ENCODE measurements around the gene IMMP2L.

Gene IMMP2L

DNA sequence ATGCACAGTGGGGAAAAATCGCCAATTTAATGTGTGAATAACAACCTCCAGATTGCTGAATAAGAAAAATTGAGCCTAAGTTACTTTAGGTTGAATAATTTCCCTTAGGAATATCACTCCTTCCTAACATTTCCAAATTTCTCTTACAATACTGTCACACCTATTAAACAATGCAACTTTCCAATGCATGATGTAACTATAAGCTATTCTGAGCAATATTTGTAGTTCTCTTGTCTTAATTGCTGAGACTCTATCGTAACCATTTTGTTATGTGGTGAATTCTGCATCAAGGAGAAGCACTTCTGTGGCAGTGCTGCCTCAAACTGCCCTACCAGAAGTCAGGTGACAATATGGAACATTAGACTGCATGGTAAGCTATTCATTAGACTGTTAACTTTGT is 858.1 kb downstream of the IMMP2L start:
- Histone ChIP-seq H3K36me3 (ENCODE audit: low read depth) (no peaks in the 10 kb centered on the region), H3K9me3 (ENCODE audit: severe bottlenecking) (no peaks in the 10 kb centered on the region), H3K27ac (ENCODE audit: poor library complexity, severe bottlenecking) (no peak overlapping the region), H3K4me3 (ENCODE audit: severe bottlenecking) (no peak overlapping the region), H3K27me3 (ENCODE audit: insufficient read depth, poor library complexity, severe bottlenecking) (no peaks in the 10 kb centered on the region), H3K4me1 (ENCODE audit: insufficient read depth, poor library complexity, severe bottlenecking) (no peaks in the 10 kb centered on the region)
- TF ChIP-seq, protein P1, sequence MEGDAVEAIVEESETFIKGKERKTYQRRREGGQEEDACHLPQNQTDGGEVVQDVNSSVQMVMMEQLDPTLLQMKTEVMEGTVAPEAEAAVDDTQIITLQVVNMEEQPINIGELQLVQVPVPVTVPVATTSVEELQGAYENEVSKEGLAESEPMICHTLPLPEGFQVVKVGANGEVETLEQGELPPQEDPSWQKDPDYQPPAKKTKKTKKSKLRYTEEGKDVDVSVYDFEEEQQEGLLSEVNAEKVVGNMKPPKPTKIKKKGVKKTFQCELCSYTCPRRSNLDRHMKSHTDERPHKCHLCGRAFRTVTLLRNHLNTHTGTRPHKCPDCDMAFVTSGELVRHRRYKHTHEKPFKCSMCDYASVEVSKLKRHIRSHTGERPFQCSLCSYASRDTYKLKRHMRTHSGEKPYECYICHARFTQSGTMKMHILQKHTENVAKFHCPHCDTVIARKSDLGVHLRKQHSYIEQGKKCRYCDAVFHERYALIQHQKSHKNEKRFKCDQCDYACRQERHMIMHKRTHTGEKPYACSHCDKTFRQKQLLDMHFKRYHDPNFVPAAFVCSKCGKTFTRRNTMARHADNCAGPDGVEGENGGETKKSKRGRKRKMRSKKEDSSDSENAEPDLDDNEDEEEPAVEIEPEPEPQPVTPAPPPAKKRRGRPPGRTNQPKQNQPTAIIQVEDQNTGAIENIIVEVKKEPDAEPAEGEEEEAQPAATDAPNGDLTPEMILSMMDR (IDR thresholded peaks at IDR 0.05; ENCODE audit: poor library complexity, severe bottlenecking) = no peak
- DNase-seq (ENCODE audit: low spot score) (no peak), ATAC-seq (ENCODE audit: low read depth) (no peak)

DNA sequence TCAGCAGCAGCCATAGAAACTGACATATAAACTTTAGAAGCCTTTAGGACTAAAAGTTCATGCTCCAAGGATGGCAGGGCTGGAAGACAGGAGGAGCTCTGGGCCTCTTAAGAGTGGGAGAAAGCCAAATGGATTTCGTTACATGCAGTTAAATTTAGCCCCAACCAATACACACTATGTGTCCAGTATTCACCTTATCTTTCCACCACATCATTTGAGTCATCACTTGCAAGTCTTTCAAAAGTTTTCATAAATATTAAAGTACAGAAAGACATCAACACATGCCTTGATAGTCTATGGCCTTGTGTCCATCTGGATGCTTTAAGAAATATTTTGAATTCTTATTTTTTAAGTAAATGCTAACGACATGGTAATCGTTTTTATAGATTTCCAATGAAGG is 863.7 kb downstream of the IMMP2L start:
- TF ChIP-seq, protein P1 (IDR thresholded peaks at IDR 0.05; ENCODE audit: poor library complexity, severe bottlenecking) = no peak
- no peak overlapping the region for H3K27ac ChIP-seq (ENCODE audit: poor library complexity, severe bottlenecking)
- H3K4me1 ChIP-seq (ENCODE audit: insufficient read depth, poor library complexity, severe bottlenecking) = no peaks in the 10 kb centered on the region
- DNase-seq (ENCODE audit: low spot score) (no peak), ATAC-seq (ENCODE audit: low read depth) (no peak)
- H3K27me3 ChIP-seq (ENCODE audit: insufficient read depth, poor library complexity, severe bottlenecking) = no peaks in the 10 kb centered on the region
- no peaks in the 10 kb centered on the region for H3K9me3 ChIP-seq (ENCODE audit: severe bottlenecking)
- H3K36me3 ChIP-seq (ENCODE audit: low read depth) = no peaks in the 10 kb centered on the region
- H3K4me3 ChIP-seq (ENCODE audit: severe bottlenecking) = no peak overlapping the region

DNA sequence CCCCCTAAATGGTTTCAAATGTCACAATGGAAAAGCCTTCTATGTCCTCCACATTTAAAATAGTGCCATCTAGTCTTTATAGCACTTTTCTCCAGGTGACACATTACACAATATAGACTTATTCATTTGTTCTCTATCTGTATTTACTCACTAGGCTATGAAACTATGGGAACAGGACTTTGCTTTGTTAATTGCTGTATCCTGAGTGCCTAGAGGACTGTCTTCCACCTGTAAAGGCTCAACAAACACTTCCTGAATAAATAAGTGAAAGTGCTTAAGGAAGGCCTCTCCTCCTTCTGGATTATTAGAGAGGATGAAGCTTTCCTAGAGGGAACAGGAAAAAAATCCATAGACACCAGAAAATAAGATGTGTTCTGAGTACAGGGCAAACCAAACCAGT is 868.9 kb downstream of the IMMP2L start:
- H3K4me3 ChIP-seq (ENCODE audit: severe bottlenecking) = no peak overlapping the region
- ATAC-seq (ENCODE audit: low read depth) (no peak), DNase-seq (ENCODE audit: low spot score) (no peak)
- no peak overlapping the region for H3K27ac ChIP-seq (ENCODE audit: poor library complexity, severe bottlenecking)
- no peaks in the 10 kb centered on the region for H3K36me3 ChIP-seq (ENCODE audit: low read depth)
- H3K4me1 ChIP-seq (ENCODE audit: insufficient read depth, poor library complexity, severe bottlenecking) = no peaks in the 10 kb centered on the region
- no peaks in the 10 kb centered on the region for H3K9me3 ChIP-seq (ENCODE audit: severe bottlenecking)
- no peaks in the 10 kb centered on the region for H3K27me3 ChIP-seq (ENCODE audit: insufficient read depth, poor library complexity, severe bottlenecking)
- TF ChIP-seq, protein P1 (IDR thresholded peaks at IDR 0.05; ENCODE audit: poor library complexity, severe bottlenecking) = no peak

DNA sequence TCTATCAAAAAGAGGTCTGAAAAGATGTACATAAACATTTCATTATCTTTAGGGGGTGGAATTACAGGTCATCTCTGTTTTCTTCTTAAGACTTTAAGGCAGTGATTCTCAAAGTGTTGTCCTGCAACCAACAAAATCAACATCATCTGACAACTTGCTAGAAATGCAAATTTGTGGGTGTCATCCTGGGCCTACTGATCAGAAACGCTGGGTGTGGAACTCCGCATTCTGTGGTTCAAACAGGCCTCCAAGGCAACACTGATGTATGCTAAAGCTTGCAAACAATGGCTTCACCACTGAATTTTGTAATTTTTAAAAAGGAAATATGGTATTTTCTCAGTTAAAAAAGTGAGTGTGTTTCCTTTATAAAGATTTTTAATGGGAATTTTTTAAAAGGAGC is 873.4 kb downstream of the IMMP2L start:
- Histone ChIP-seq H3K36me3 (ENCODE audit: low read depth) (no peaks in the 10 kb centered on the region), H3K27me3 (ENCODE audit: insufficient read depth, poor library complexity, severe bottlenecking) (no peaks in the 10 kb centered on the region), H3K4me3 (ENCODE audit: severe bottlenecking) (no peak overlapping the region), H3K4me1 (ENCODE audit: insufficient read depth, poor library complexity, severe bottlenecking) (no peaks in the 10 kb centered on the region), H3K27ac (ENCODE audit: poor library complexity, severe bottlenecking) (no peak overlapping the region), H3K9me3 (ENCODE audit: severe bottlenecking) (no peaks in the 10 kb centered on the region)
- TF ChIP-seq, protein P1 (IDR thresholded peaks at IDR 0.05; ENCODE audit: poor library complexity, severe bottlenecking) = no peak
- no peak for ATAC-seq (ENCODE audit: low read depth)
- DNase-seq (ENCODE audit: low spot score) = no peak

DNA sequence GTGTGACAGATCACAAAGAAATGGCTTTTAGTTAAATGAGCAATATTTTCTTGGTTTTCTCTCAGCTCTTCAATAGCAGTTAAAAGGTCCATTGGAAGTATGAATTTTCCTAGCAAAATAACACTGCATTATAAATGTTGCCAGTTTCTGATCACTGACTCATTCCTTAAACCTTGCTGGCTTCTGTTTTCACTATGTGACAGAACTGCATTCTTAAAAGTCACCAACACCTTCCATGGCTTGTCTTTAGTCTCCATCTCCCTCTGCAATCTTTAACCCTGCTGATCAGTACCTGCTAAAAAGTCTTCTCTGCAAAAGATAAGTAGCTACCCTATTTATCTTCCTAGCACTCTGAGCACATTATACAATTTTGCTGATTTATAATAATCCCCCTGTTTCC is 876.4 kb downstream of the IMMP2L start:
- TF ChIP-seq, protein P1 (IDR thresholded peaks at IDR 0.05; ENCODE audit: poor library complexity, severe bottlenecking) = no peak
- H3K4me3 ChIP-seq (ENCODE audit: severe bottlenecking) = no peak overlapping the region
- H3K27me3 ChIP-seq (ENCODE audit: insufficient read depth, poor library complexity, severe bottlenecking) = no peaks in the 10 kb centered on the region
- no peak overlapping the region for H3K27ac ChIP-seq (ENCODE audit: poor library complexity, severe bottlenecking)
- no peak for DNase-seq (ENCODE audit: low spot score)
- no peaks in the 10 kb centered on the region for H3K9me3 ChIP-seq (ENCODE audit: severe bottlenecking)
- no peak for ATAC-seq (ENCODE audit: low read depth)
- no peaks in the 10 kb centered on the region for H3K36me3 ChIP-seq (ENCODE audit: low read depth)
- no peaks in the 10 kb centered on the region for H3K4me1 ChIP-seq (ENCODE audit: insufficient read depth, poor library complexity, severe bottlenecking)

Data from RWPE2 (cell line).